Measurements from ENCODE around the gene SUMO3.

DNA sequence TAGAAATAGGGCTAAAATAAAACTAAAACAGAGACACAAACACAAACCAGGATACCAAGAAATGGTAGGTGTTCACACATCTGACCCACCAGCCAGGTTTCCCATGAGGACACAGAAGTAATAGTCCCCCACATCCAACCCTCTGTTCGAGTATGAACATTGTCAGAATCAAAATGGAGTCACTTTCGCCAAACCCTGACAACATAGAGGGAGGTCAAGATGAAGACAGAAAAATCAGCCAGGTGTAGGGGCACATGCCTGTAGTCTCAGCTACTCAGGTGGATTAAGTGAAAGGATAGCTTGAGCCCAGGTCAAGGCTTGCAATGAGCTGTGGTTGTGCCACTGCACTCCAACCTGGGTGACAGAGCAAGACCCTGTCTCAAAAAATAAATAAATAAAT lies 20.1 kb downstream of the SUMO3 start:
- TF ChIP-seq, protein P1, sequence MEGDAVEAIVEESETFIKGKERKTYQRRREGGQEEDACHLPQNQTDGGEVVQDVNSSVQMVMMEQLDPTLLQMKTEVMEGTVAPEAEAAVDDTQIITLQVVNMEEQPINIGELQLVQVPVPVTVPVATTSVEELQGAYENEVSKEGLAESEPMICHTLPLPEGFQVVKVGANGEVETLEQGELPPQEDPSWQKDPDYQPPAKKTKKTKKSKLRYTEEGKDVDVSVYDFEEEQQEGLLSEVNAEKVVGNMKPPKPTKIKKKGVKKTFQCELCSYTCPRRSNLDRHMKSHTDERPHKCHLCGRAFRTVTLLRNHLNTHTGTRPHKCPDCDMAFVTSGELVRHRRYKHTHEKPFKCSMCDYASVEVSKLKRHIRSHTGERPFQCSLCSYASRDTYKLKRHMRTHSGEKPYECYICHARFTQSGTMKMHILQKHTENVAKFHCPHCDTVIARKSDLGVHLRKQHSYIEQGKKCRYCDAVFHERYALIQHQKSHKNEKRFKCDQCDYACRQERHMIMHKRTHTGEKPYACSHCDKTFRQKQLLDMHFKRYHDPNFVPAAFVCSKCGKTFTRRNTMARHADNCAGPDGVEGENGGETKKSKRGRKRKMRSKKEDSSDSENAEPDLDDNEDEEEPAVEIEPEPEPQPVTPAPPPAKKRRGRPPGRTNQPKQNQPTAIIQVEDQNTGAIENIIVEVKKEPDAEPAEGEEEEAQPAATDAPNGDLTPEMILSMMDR (IDR thresholded peaks at IDR 0.05), result no peak
- TF ChIP-seq ZFX (IDR thresholded peaks at IDR 0.05; ENCODE audit: borderline replicate concordance), result no peak

All from 22Rv1 (cell line).